H1 (cell line): ENCODE measurements around the gene CMC4. TPM values are rescaled to one million over a fixed set of nuclear protein-coding genes. Genes with fewer than 3 reads are reported as not detected.

Source experiments
- CTCF ChIA-PET: fragments of 300-600 bp; sonication (Branson Sonifier 250); formaldehyde crosslinking; loops from one replicate; lab custom pipeline; 2021; ENCODE audit not compliant: partially characterized antibody; lab: Charles Lee
- POLR2A ChIA-PET: fragments of 300-600 bp; sonication (Branson Sonifier 250); formaldehyde crosslinking; loops from one replicate; lab custom pipeline; 2021; ENCODE audit warnings: inconsistent platforms; ENCODE audit not compliant: partially characterized antibody; lab: Charles Lee
- DNase-seq, 2 experiments: peaks; one replicate each; pipeline versions ENCODE4 v3.0.0 to v3.0.0-alpha.2; 2010 to 2022; ENCODE audit warnings: low spot score in 2 of 2, low read depth in 1 of 2, mixed read lengths in 1 of 2
- FAIRE-seq: peaks from 2 replicates; lab custom pipeline; 2011; peaks lifted over from hg19 to GRCh38; lab: Jason Lieb, UNC
- H2AFZ ChIP-seq: 2 replicates; pipeline ENCODE4 v1.8.1; 2012; ENCODE audit warnings: low read length, inconsistent platforms
- H2AK5ac ChIP-seq: 2 replicates; pipeline ENCODE4 v1.6.1; 2013; ENCODE audit warnings: low read depth, low read length
- H2BK120ac ChIP-seq: replicated peaks from 2 replicates; pipeline ENCODE3; 2013; ENCODE audit warnings: low read depth, low read length, inconsistent platforms
- H2BK12ac ChIP-seq: 2 replicates; pipeline ENCODE4 v1.6.1; 2013; ENCODE audit warnings: low read depth, low read length
- H2BK15ac ChIP-seq: 2 replicates; pipeline ENCODE4 v1.6.1; 2013; ENCODE audit warnings: low read length
- H2BK20ac ChIP-seq: 2 replicates; pipeline ENCODE4 v1.6.1; 2013; ENCODE audit warnings: low read length
- H2BK5ac ChIP-seq: 2 replicates; pipeline ENCODE4 v1.6.1; 2013; ENCODE audit warnings: low read depth, low read length
- H3K14ac ChIP-seq: 2 replicates; pipeline ENCODE4 v1.6.1; 2013; ENCODE audit warnings: inconsistent platforms; ENCODE audit not compliant: insufficient read length
- H3K18ac ChIP-seq: 2 replicates; pipeline ENCODE4 v1.6.1; 2013; ENCODE audit warnings: low read length; ENCODE audit errors: extremely low read depth
- H3K23ac ChIP-seq: 2 replicates; pipeline ENCODE4 v1.6.1; 2013; ENCODE audit warnings: inconsistent platforms; ENCODE audit not compliant: insufficient read length
- H3K23me2 ChIP-seq: 2 replicates; pipeline ENCODE4 v1.6.1; 2013; ENCODE audit warnings: low read depth, low read length
- H3K27ac ChIP-seq: 2 replicates; pipeline ENCODE4 v1.6.1; 2011; ENCODE audit warnings: low read depth, low read length, inconsistent platforms
- H3K27me3 ChIP-seq, 4 experiments: replicated peaks in 1 of 4; 1 replicate in 1 of 4; 2 replicates in 3 of 4; pipeline versions ENCODE4 v1.6.1 to v1.8.1; 2011 to 2013; ENCODE audit warnings: low read length in 3 of 4, mild to moderate bottlenecking in 3 of 4, inconsistent platforms in 2 of 4, mixed read lengths in 2 of 4, moderate library complexity in 1 of 4; ENCODE audit not compliant: control insufficient read depth in 3 of 4, insufficient read depth in 3 of 4; ENCODE audit errors: extremely low read depth in 1 of 4
- H3K36me3 ChIP-seq, 4 experiments: 2 replicates each; pipeline versions ENCODE4 v1.6.1 to v1.8.1; 2011 to 2013; ENCODE audit warnings: mild to moderate bottlenecking in 4 of 4, low read length in 3 of 4, moderate library complexity in 2 of 4, control low read depth in 1 of 4, inconsistent platforms in 1 of 4; ENCODE audit not compliant: insufficient read depth in 4 of 4, control insufficient read depth in 2 of 4
- H3K4ac ChIP-seq: replicated peaks from 2 replicates; pipeline ENCODE3; 2013; ENCODE audit warnings: low read length, low read depth, mixed read lengths, inconsistent platforms; ENCODE audit not compliant: insufficient read length
- H3K4me1 ChIP-seq, 4 experiments: replicated peaks in 1 of 4; 1 replicate in 1 of 4; 2 replicates in 3 of 4; pipeline versions ENCODE4 v1.6.1 to v1.8.1; 2011 to 2013; ENCODE audit warnings: low read length in 3 of 4, inconsistent platforms in 2 of 4, mixed read lengths in 1 of 4; ENCODE audit not compliant: insufficient read depth in 4 of 4, control insufficient read depth in 3 of 4
- H3K4me2 ChIP-seq, 2 experiments: 2 replicates each; pipeline versions ENCODE4 v1.6.1 to v1.8.1; 2011 to 2013; ENCODE audit warnings: low read depth in 2 of 2, low read length in 2 of 2, control low read depth in 1 of 2, inconsistent platforms in 1 of 2, mild to moderate bottlenecking in 1 of 2; ENCODE audit not compliant: insufficient read depth in 1 of 2
- H3K4me3 ChIP-seq, 4 experiments: fragments of 200-600, 300-600 bp in 1 of 4; sonication (generic), shearing (Covaris generic), sonication (Bioruptor Twin) in 1 of 4; 2 replicates each; pipeline versions ENCODE4 v1.5.1 to v1.8.1; 2011 to 2016; ENCODE audit warnings: low read length in 4 of 4, low read depth in 3 of 4, control low read depth in 2 of 4, inconsistent platforms in 2 of 4, mild to moderate bottlenecking in 2 of 4, mixed read lengths in 1 of 4, moderate library complexity in 1 of 4; ENCODE audit not compliant: insufficient read depth in 2 of 4; ENCODE audit errors: extremely low read depth in 1 of 4
- H3K56ac ChIP-seq: replicated peaks from 2 replicates; pipeline ENCODE3; 2013; ENCODE audit warnings: low read depth, mild to moderate bottlenecking, mixed read lengths, low read length, inconsistent platforms; ENCODE audit not compliant: insufficient read length
- H3K79me1 ChIP-seq: 2 replicates; pipeline ENCODE4 v1.6.1; 2013; ENCODE audit warnings: low read depth, low read length, control low read depth
- H3K79me2 ChIP-seq, 2 experiments: 2 replicates each; pipeline versions ENCODE4 v1.6.1 to v1.8.1; 2012 to 2013; ENCODE audit warnings: low read length in 2 of 2, mild to moderate bottlenecking in 2 of 2, inconsistent platforms in 1 of 2; ENCODE audit not compliant: insufficient read depth in 2 of 2, control insufficient read depth in 1 of 2
- H3K9ac ChIP-seq, 4 experiments: replicated peaks in 1 of 4; 1 replicate in 1 of 4; 2 replicates in 3 of 4; pipeline versions ENCODE4 v1.6.1 to v1.8.1; 2011 to 2013; ENCODE audit warnings: low read depth in 3 of 4, low read length in 3 of 4, control low read depth in 2 of 4, mild to moderate bottlenecking in 2 of 4, moderate library complexity in 2 of 4, inconsistent platforms in 1 of 4; ENCODE audit errors: extremely low read depth in 1 of 4
- H3K9me3 ChIP-seq, 2 experiments: 2 replicates each; pipeline versions ENCODE4 v1.6.1 to v1.8.1; 2012 to 2013; ENCODE audit warnings: mild to moderate bottlenecking in 2 of 2, moderate library complexity in 2 of 2, control low read depth in 1 of 2, inconsistent platforms in 1 of 2, low read depth in 1 of 2, low read length in 1 of 2, mixed read lengths in 1 of 2; ENCODE audit not compliant: insufficient read depth in 2 of 2
- H4K20me1 ChIP-seq, 2 experiments: replicated peaks in 1 of 2; 2 replicates each; pipeline versions ENCODE3 to v1.8.1; 2011 to 2013; ENCODE audit warnings: inconsistent platforms in 2 of 2, low read length in 2 of 2, mild to moderate bottlenecking in 1 of 2; ENCODE audit not compliant: insufficient read depth in 2 of 2, control insufficient read depth in 1 of 2
- H4K5ac ChIP-seq: 2 replicates; pipeline ENCODE4 v1.6.1; 2013; ENCODE audit warnings: low read length, low read depth, mixed read lengths, inconsistent platforms; ENCODE audit not compliant: insufficient read length
- H4K8ac ChIP-seq: 2 replicates; pipeline ENCODE4 v1.8.0; 2013; ENCODE audit warnings: mild to moderate bottlenecking, moderate library complexity, low read length, inconsistent platforms; ENCODE audit not compliant: insufficient read depth; ENCODE audit errors: extremely low read depth
- H4K91ac ChIP-seq: replicated peaks from 2 replicates; pipeline ENCODE3; 2013; ENCODE audit warnings: low read length, mixed read lengths, inconsistent platforms; ENCODE audit not compliant: insufficient read length
- CBX8 ChIP-seq: fragments of 300-800, 300-1000 bp; sonication (generic); IDR thresholded peaks from 2 replicates; pipeline ENCODE4 v1.7.1; 2016; ENCODE audit warnings: low read depth, low read length, borderline replicate concordance
- CEBPB ChIP-seq: IDR thresholded peaks from 2 replicates; pipeline ENCODE4 v1.6.1; 2012; ENCODE audit warnings: low read depth, low read length
- GABPA ChIP-seq: IDR thresholded peaks from 2 replicates; pipeline ENCODE4 v1.6.1; 2011; ENCODE audit warnings: mild to moderate bottlenecking, low read length, moderate library complexity, borderline replicate concordance; ENCODE audit not compliant: insufficient read depth
- NANOG ChIP-seq: IDR thresholded peaks from 2 replicates; pipeline ENCODE4 v1.6.1; 2011; ENCODE audit warnings: low read length, low read depth, mild to moderate bottlenecking, inconsistent platforms; ENCODE audit not compliant: insufficient read depth, poor library complexity, severe bottlenecking
- NRF1 ChIP-seq: IDR thresholded peaks from 2 replicates; pipeline ENCODE4 v1.6.1; 2011; ENCODE audit warnings: mild to moderate bottlenecking, low read depth, low read length, improper control_type of control experiment
- SP1 ChIP-seq: IDR thresholded peaks from 2 replicates; pipeline ENCODE4 v1.6.1; 2011; ENCODE audit warnings: low read depth, low read length
- TBP ChIP-seq: IDR thresholded peaks from 2 replicates; pipeline ENCODE4 v1.6.1; 2011; ENCODE audit warnings: low read depth, low read length, improper control_type of control experiment
- ZNF274 ChIP-seq: IDR thresholded peaks from 2 replicates; pipeline ENCODE4 v1.7.0; 2012; ENCODE audit warnings: low read length, borderline replicate concordance; ENCODE audit errors: extremely low read depth
- WGBS, 2 experiments: shearing (Covaris generic) in 1 of 2; methylation state at CpG; one replicate each; pipeline versions ENCODE4 v1.1.6 to v1.1.7; 2013 to 2015; ENCODE audit warnings: low lambda C conversion rate in 2 of 2, mixed read lengths in 2 of 2, inconsistent platforms in 1 of 2, low coverage in 1 of 2, missing lambda C conversion rate in 1 of 2; ENCODE audit not compliant: insufficient replicate concordance in 2 of 2, insufficient coverage in 1 of 2, insufficient read length in 1 of 2; ENCODE audit errors: extremely low coverage in 1 of 2, missing lambda C conversion rate in 1 of 2; 5-methylcytosine and 5-hydroxymethylcytosine counted together
- polyA plus RNA-seq, 7 experiments: library from polyadenylated mRNA; depleted of rRNA in 3 of 7; stranded (reverse) in 5 of 7; unstranded in 2 of 7; fragments of >200 nt in 5 of 7; fragments of 200-250 nt in 2 of 7; gene quantifications; 1 replicate in 5 of 7; 2 replicates in 1 of 7; 4 replicates in 1 of 7; pipeline versions ENCODE4 v1.2.1 to v1.2.3, GENCODE V29; 2011 to 2013; ENCODE audit warnings: missing spikeins in 2 of 7, mixed read lengths in 2 of 7
- total RNA-seq: library from RNA; stranded (reverse); fragmentation: NEBNext Ultra II Directional; extraction: Animal tissue kit (Norgen Biotek cat#: 25700); gene quantifications from 2 replicates; pipeline ENCODE4 v1.2.1, GENCODE V29; 2021

CMC4 gene
- total and polyA plus RNA-seq, 2 of the 8 experiments (the other 6 are each of a cell fraction or from before 2014, with no cell fraction given): 6.0 to 8.8 TPM

- no peak overlapping the region for H3K4ac ChIP-seq
- no peak overlapping the region for H2AK5ac ChIP-seq
- H3K56ac ChIP-seq: no peak overlapping the region
- H2BK20ac ChIP-seq: no peak overlapping the region
- FAIRE-seq (no peak), DNase-seq (no peak)
- H3K14ac ChIP-seq: no peak overlapping the region
- H3K79me2 ChIP-seq: no peaks in the 10 kb centered on the region
- H3K36me3 ChIP-seq: peaks cover 0 to 3% (median 0%) of the 10 kb centered on the region in 4 experiments; a peak in 2 of 8 replicates
- no peaks in the 10 kb centered on the region for H3K79me1 ChIP-seq
- H3K9me3 ChIP-seq: no peaks in the 10 kb centered on the region
- H4K5ac ChIP-seq: no peak overlapping the region
- no peak overlapping the region for H2BK12ac ChIP-seq
- no peak overlapping the region for H3K4me3 ChIP-seq
- no peak overlapping the region for H3K4me2 ChIP-seq
- no peaks in the 10 kb centered on the region for H3K4me1 ChIP-seq
- POLR2A ChIA-PET: interaction anchor here (0.6 kb wide), 1 partner anchor 87 kb away, joined by 3 read pairs; no protein-coding TSS in a partner anchor
- H2AFZ ChIP-seq: no peak overlapping the region
- H3K23ac ChIP-seq: no peak overlapping the region
- H3K27me3 ChIP-seq: no peaks in the 10 kb centered on the region
- no peak overlapping the region for H3K9ac ChIP-seq
- H4K91ac ChIP-seq: no peak overlapping the region
- no peak overlapping the region for H2BK120ac ChIP-seq
- H2BK15ac ChIP-seq: no peak overlapping the region
- CTCF ChIA-PET: interaction anchor here (1.2 to 3.8 kb wide), 2 partner anchors 9 to 74 kb away, joined by 3 to 15 read pairs; no protein-coding TSS in a partner anchor
- no peaks in the 10 kb centered on the region for H3K23me2 ChIP-seq
- no peak overlapping the region for H4K8ac ChIP-seq
- no peaks in the 10 kb centered on the region for H4K20me1 ChIP-seq
- H3K27ac ChIP-seq: no peak overlapping the region
- no peak overlapping the region for H3K18ac ChIP-seq
- 92% methylated on average over 3 of the region's 3 CpGs; no CpG with 5 or more reads in 1 of the 2 experiments for WGBS, 2 experiments
- no peak overlapping the region for H2BK5ac ChIP-seq
- TF ChIP-seq TBP (no peak), ZNF274 (no peak), NRF1 (no peak), SP1 (no peak), GABPA (no peak), CBX8 (no peak), NANOG (no peak), CEBPB (no peak)
- TF ChIP-seq, all 59 proteins: peak for 0
Observed at GRCh38 chrX:155055494-155055893, 15.4 kb downstream of the CMC4 start.
